Lower lobe of right lung (tissue), 2 donors: ENCODE data around the gene LBHD2. TPM values are rescaled to one million over a fixed set of nuclear protein-coding genes. Genes with fewer than 3 reads are reported as not detected.

ENCODE experiments used
- ATAC-seq, 2 donors: fragments of 200-7000 bp; cut with Tn5 transposase; one replicate each; pipeline ENCODE4 v1.9.1; 2020 to 2022; ENCODE audit warnings: mild to moderate bottlenecking in 2 of 2, moderate library complexity in 2 of 2
- DNase-seq: peaks from one replicate; pipeline ENCODE4 v3.0.0-alpha.2; 2020
- H3K27ac ChIP-seq: fragments of 200-600 bp; one replicate; pipeline ENCODE4 v1.8.0; 2022
- H3K27me3 ChIP-seq: fragments of 200-600 bp; one replicate; pipeline ENCODE4 v1.8.0; 2022; ENCODE audit warnings: low read depth
- H3K36me3 ChIP-seq: fragments of 200-600 bp; one replicate; pipeline ENCODE4 v1.8.0; 2022; ENCODE audit warnings: mild to moderate bottlenecking
- H3K4me1 ChIP-seq: fragments of 200-600 bp; one replicate; pipeline ENCODE4 v1.8.0; 2022
- H3K4me3 ChIP-seq: fragments of 200-600 bp; one replicate; pipeline ENCODE4 v1.8.0; 2022; ENCODE audit warnings: mild to moderate bottlenecking
- H3K9me3 ChIP-seq: fragments of 200-600 bp; one replicate; pipeline ENCODE4 v1.8.0; 2022
- intact Hi-C: fragments of 100-400 bp; cut with DNase I; formaldehyde crosslinking; loops from one replicate; pipeline ENCODE4 v1.11.0; 2022
- total RNA-seq: library from RNA; stranded (reverse); fragmentation: NEBNext Ultra II Directional; extraction: Animal tissue kit (Norgen Biotek cat#: 25700); gene quantifications from one replicate; pipeline ENCODE4 v1.2.1, GENCODE V29; 2021
- TF ChIP-seq, protein P1 (sequence below): fragments of 200-600 bp; IDR thresholded peaks from one replicate; pipeline ENCODE4 v1.8.0; 2022; ENCODE audit warnings: antibody characterized with exemption, mild to moderate bottlenecking
- donor health status: DM: no; HTN: yes; CAD: no; lungs with severe emphysema.

The LBHD2 gene
- total RNA-seq, 1 donor from 2014 or later, result not detected

GRCh38 chr14:103099733-103100280, 15.8 kb downstream of the LBHD2 start:
- Histone ChIP-seq H3K4me1 (peaks cover 30% of the 10 kb centered on the region), H3K9me3 (no peaks in the 10 kb centered on the region), H3K36me3 (no peaks in the 10 kb centered on the region), H3K4me3 (no peak overlapping the region), H3K27ac (no peak overlapping the region), H3K27me3 (peaks cover 54% of the 10 kb centered on the region)
- intact Hi-C loops, result loop anchor here (10.0 kb wide), 1 partner anchor 195 kb away; no protein-coding TSS in a partner anchor
- no peak for ATAC-seq
- TF ChIP-seq, protein P1, sequence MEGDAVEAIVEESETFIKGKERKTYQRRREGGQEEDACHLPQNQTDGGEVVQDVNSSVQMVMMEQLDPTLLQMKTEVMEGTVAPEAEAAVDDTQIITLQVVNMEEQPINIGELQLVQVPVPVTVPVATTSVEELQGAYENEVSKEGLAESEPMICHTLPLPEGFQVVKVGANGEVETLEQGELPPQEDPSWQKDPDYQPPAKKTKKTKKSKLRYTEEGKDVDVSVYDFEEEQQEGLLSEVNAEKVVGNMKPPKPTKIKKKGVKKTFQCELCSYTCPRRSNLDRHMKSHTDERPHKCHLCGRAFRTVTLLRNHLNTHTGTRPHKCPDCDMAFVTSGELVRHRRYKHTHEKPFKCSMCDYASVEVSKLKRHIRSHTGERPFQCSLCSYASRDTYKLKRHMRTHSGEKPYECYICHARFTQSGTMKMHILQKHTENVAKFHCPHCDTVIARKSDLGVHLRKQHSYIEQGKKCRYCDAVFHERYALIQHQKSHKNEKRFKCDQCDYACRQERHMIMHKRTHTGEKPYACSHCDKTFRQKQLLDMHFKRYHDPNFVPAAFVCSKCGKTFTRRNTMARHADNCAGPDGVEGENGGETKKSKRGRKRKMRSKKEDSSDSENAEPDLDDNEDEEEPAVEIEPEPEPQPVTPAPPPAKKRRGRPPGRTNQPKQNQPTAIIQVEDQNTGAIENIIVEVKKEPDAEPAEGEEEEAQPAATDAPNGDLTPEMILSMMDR, result no peak
- no peak for DNase-seq

DNA sequence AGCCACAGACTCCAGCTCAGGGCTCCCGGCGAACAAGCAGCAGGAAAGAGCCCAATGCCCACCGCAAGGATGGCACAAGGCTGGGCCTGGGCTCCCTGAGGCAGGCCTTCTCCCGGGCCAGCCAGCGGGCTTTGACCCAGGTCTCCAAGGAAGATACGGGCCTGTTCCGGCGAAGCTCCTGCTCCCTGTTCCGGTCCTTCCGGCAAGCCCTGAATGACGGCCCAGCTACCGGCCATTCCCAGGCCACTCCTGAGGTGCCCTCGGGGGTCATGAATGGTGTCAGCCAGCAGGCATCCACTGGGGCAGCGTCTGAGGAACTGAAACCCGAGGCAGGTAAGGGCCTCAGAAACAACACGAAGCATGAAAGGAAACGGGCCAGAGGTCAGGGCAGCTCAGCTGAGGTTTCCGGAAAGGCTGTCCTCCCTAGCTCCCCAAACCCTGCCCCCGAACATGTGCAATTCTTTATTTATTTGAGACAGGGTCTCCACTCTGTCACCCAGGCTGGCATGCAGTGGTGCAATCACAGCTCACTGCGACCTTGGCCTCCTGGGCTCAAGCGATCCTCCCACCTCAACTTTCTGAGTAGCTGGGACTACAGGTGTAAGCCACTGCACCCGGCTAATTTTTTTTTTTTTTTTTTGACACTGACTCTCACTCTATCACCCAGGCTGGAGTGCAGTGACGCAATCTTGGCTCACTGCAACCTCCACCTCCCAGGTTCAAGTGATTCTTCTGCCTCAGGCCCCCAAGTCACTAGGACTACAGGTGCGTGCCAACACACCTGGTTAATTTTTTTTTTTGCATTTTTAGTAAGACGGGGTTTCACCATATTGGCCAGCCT, 16.5 kb downstream of the LBHD2 start:
- peaks cover 55% of the 10 kb centered on the region for H3K27me3 ChIP-seq
- TF ChIP-seq, protein P1, result no peak

GRCh38 chr14:103101257-103101962, 17.4 kb downstream of the LBHD2 start:
- DNase-seq, result no peak
- no peak for ATAC-seq
- Histone ChIP-seq H3K36me3 (no peaks in the 10 kb centered on the region), H3K27me3 (peaks cover 55% of the 10 kb centered on the region), H3K4me1 (peaks cover 30% of the 10 kb centered on the region), H3K9me3 (no peaks in the 10 kb centered on the region), H3K4me3 (no peak overlapping the region), H3K27ac (no peak overlapping the region)
- intact Hi-C loops, result loop anchor here (10.0 kb wide), 1 partner anchor 193 kb away; no protein-coding TSS in a partner anchor
- TF ChIP-seq, protein P1, result no peak

More for the DNA sequence above, 16.5 kb downstream of the LBHD2 start:
- intact Hi-C loops, result loop anchor here (10.0 kb wide), 1 partner anchor 194 kb away; no protein-coding TSS in a partner anchor
- H3K9me3 ChIP-seq, result no peaks in the 10 kb centered on the region
- ATAC-seq, result no peak
- DNase-seq, result no peak
- H3K4me3 ChIP-seq, result no peak overlapping the region
- peaks cover 30% of the 10 kb centered on the region for H3K4me1 ChIP-seq
- H3K36me3 ChIP-seq, result no peaks in the 10 kb centered on the region
- no peak overlapping the region for H3K27ac ChIP-seq

- peaks cover 30% of the 10 kb centered on the region for H3K4me1 ChIP-seq
- ATAC-seq, result no peak
- DNase-seq, result no peak
- peaks cover 55% of the 10 kb centered on the region for H3K27me3 ChIP-seq
- H3K27ac ChIP-seq, result no peak overlapping the region
- intact Hi-C loops, result loop anchor here (10.0 kb wide), 1 partner anchor 193 kb away; no protein-coding TSS in a partner anchor
- H3K4me3 ChIP-seq, result peak overlapping the region; percentile 8
- TF ChIP-seq, protein P1, result no peak
- no peaks in the 10 kb centered on the region for H3K9me3 ChIP-seq
- no peaks in the 10 kb centered on the region for H3K36me3 ChIP-seq
Measured at GRCh38 chr14:103101963-103102688, 18.1 kb downstream of the LBHD2 start.
